Stimulated activated naive CD4-positive, alpha-beta T cell (primary cell): Measurements from ENCODE around the gene LHFPL2.

Experiments
- DNase-seq, 6 experiments: peaks; one replicate each; lab custom pipeline; 2025; lab: John Stamatoyannopoulos, UW

Gene LHFPL2

GRCh38 chr5:78522476-78523260, 125.9 kb downstream of the LHFPL2 start:
- no peak for DNase-seq

GRCh38 chr5:78521455-78521854, 127.1 kb downstream of the LHFPL2 start:
- no peak for DNase-seq

- no peak for DNase-seq
Measured at GRCh38 chr5:78519198-78519941, 129.2 kb downstream of the LHFPL2 start.

- no peak for DNase-seq
Measured at GRCh38 chr5:78518365-78519197, 130.0 kb downstream of the LHFPL2 start.

GRCh38 chr5:78515670-78516069, 132.9 kb downstream of the LHFPL2 start:
- no peak for DNase-seq

DNA sequence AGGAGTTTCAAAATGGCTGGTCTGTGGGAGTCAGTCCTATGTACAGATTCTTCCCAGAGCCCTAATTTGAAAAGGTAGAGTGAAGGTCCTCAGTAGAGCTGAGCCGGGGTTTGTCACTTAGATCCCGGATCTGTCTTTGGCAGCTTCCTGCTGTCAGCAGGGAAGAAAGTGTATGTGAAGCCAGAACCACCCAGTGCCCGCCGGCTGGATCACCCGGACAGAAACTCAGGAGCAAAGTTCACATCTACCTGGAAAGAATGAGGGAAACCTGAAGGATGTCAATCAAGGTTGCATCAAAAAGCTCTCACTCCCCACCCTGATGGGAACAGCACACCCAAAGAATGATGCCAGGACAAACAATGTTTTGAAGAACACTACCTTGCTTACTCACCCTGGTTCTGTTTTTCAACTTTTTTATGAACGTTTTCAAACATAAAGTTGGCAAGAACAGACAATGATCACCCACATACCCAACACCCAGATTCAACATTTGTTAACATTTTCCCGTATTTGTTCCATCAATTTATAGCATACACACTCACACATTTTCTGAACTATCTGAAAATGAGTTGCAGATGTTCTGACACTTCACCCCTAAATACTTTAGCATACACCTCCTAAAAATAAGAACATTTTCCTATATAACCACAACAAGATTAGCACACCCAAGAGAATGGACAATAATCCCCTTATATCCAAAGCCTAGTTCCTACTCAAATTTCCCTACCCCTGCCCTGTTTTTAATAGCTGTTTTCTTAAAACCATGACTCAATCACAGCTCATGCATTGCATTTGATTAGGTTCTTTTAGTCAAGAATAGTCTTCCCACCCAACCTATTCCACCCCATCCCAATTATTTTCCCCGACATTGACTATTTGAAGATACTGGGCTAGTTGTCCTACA, 133.9 kb downstream of the LHFPL2 start:
- DNase-seq = no peak

GRCh38 chr5:78513441-78513840, 135.1 kb downstream of the LHFPL2 start:
- no peak for DNase-seq

DNA sequence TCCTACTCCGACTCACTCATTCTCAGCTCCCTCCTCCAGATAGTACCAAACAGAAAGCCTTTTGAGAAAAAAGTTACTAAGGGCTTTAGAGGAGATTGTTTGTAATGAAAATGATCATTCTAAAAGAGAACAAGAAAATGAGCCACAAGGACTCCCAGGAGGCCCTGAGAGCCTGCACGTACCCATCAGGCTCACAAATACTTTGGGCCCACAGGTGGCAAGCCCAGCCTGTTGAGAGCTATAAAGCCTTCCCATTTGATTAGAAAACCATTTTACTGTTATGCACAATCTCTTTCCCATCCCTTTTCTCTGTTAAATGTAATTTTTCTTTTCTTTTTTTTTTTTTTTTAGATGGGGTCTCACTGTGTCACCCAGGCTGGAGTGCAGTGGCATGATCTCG, 136.1 kb downstream of the LHFPL2 start:
- DNase-seq = no peak

DNA sequence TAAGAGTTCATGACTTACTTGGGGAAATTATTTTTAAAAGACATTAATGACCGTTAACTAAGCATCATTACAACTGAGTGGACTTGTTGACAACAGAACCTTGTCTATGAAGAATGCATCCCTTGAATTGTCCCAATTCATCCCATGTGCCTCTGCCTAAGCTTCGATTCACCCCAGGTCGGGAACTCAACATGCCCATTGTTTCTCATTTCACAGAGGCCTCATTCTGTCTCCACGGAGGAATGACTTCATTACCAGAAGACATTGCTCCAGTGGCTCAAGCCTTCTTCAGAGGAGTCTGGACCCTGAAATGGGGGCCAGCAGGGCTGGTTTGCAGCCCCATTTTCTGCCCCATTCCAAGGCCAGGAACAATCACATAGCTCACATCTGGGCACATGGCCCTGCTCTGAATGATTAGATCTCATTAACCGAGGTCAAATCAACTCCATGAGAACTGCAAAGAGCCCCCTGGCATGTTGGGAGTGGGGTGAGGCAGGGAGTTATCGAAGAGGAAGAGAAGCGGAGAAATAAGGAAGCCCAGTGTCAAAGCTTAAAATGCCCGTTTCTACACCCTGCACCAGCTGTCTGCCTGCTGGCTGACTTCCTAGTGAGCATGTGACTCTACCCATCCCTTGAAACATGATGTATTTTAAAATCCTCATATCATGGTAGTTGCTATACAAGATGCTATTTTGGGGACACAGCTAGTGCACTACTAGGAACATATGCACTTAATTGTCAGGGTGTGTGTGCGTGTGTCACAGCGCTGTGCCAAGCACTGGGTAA, 137.3 kb downstream of the LHFPL2 start:
- DNase-seq = no peak

- DNase-seq = peak in 2 of 6 experiments; percentile 4 to 51
Measured at GRCh38 chr5:78509884-78510769, 138.4 kb downstream of the LHFPL2 start.

DNA sequence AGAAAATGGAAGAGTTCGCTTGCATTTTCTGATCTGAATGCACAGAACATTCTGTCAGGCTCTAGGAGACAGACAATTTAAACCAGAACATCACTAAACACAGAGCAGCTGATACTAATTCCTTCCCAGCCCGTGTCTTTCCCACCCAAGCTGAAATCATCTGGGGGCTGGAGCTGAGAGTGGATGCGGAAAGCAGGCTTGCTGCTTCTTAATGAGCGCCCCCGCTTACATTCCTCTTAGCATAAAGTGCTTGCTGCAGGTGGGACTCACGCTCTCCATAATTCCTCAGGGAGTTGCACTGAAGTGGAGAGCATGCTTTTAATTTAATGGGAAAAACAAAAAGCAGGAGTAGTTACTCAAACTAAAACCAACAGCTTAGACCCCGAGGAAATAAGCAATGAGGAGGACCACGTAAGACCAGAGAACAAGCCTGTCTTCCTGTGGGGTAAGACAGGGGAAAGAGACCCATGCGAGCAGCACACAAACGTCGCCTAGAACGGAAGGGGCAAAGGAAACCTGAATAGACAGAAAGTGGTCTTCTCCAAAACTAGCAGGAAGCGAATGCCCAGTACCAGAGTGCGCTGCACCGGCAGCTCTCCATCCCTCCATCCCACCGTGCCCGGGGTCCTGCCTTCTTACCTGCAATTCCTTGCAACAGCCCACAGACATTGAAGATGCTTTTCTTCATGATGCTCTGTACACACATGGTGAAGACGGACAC, 139.3 kb downstream of the LHFPL2 start:
- DNase-seq = peak in 1 of 6 experiments; percentile 32

- DNase-seq = no peak
Measured at GRCh38 chr5:78508186-78508765, 140.3 kb downstream of the LHFPL2 start.

GRCh38 chr5:78507531-78507930, 141.0 kb downstream of the LHFPL2 start:
- DNase-seq = no peak

GRCh38 chr5:78506261-78507024, 142.1 kb downstream of the LHFPL2 start:
- DNase-seq = no peak

GRCh38 chr5:78505860-78506259, 142.7 kb downstream of the LHFPL2 start:
- no peak for DNase-seq

- DNase-seq = no peak
Measured at GRCh38 chr5:78504704-78505677, 143.6 kb downstream of the LHFPL2 start.
